COLO668 (cell line): ENCODE measurements around the gene METTL21C.

Experiments
- DNase-seq: peaks from one replicate; lab custom pipeline; 2025; ENCODE audit not compliant: unreplicated experiment; lab: John Stamatoyannopoulos, UW

METTL21C gene

GRCh38 chr13:102697929-102698648 lies 3.2 kb upstream of the METTL21C start:
- no peak for DNase-seq

DNA sequence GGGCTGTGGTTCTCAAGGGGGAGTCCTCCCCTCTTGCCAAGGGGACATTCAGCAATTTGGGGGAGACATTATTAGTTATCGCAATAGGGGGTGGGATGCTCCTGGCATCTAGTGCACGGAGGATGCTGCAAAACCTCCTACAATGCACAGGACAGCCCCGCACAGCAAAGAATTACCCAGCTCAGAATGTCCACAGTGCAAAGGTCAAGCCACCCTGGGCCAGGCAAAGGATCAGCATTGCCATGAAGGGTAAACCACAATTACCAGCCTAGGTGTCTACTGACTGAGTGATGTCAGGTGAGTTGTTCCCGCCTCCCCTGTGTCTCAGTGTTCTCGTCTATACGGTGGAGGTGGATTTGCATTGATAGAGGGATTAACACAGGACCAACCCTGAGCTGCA lies 2.4 kb upstream of the METTL21C start:
- no peak for DNase-seq

- no peak for DNase-seq
Measured at GRCh38 chr13:102696465-102696864, 1.6 kb upstream of the METTL21C start.

DNA sequence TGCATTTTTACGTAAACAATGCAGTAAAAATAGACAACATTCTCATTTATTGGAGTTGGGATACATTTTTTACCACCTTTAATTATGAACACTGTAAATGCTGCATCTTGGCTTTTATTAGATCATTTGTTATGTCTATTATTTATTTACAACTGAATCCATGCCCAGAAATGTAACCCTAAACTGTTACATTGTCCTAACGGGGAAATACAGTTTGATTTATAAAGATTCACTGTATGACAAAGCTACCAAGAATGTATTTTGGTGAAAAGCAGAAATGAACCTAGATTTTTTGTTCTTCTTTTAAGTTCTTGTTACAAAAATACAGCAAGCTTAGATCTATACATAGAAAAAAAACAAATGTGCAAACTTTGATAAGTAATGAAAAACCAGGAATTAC lies 1.1 kb downstream of the METTL21C start:
- DNase-seq, result no peak

DNA sequence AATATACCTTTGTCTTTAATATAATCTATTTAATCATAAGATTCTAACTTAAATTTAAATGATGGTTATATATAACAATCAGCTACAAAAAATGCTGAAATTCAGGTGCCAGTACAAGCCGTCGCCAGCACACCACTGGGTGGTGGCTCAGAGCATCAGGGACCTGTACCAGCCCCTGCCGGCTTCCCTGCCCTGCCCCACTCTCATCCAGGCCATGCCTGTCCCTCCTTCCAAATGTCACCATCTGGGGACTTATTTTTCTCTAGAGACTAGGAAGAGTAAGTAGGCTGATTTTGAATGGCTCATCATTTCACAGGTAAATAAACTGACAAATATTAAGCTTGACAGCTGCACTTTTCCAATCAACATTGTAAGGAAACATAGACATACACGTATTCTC lies 1.6 kb downstream of the METTL21C start:
- DNase-seq, result no peak

DNA sequence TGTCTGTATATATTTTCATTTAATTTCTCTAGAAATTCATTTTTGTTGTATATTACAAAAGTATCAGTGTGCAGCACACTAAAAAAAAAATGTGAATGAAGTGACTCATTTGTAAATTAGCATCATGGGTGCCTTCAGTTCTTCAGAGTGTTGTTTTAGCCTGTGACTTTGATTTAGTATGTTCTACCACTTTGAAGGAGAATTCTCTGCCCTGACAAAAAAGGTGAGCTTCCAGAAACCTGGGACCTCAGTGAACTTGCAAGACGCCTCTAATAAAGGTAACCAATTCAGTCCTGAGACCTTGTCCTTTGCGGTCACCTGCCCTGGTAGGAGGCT lies 2.4 kb downstream of the METTL21C start:
- no peak for DNase-seq

DNA sequence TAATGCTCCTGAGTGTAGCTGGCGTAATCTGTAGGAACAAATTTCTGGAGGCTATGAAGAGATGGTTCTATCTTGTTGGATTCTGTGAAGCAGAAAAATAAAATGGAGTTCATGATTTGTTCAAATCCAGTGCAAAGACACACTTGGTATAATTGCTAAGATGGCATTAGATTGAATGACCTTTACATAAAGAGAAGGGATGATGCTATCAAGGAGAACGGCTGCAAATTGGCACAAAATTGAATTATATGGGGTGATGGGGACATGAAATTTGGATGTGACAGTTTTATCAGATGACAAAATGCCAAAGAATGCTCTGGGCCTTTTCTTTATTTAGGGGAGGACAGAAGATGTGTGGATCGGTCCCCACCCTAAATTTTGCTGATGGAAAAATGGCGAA lies 4.0 kb downstream of the METTL21C start:
- no peak for DNase-seq

DNA sequence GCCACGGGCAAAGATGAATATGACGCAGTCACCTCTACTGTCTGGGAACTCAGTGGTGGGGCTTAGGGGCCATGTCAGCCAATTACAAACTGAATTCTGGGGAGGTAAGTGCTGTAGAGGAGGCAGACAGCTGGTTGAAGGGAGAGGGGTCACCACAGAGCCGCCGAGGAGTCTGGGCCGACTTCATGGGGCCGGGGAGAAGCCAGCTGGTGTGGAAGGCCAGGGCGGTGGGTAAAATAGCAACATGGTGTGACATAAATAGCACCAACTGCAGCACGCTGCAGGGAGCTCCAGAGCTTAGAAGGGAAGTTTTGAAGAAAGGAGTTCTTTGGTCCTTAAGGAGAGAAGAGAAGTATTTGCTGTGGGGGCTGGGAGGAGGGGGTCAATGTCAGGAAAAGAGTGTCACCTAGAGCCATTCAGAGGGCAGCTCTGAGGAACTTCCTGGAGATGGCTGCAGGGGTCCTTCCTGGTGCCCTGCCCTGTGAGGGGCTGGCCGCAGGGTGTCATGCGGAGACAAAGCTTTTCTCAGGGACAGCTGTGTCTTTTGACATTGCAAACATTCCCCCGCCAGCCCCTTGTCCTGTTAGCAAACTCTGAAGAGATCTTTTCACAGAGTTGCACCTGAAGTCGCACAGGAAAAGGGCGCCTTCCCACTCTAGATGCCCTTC lies 6.4 kb downstream of the METTL21C start:
- DNase-seq, result no peak

DNA sequence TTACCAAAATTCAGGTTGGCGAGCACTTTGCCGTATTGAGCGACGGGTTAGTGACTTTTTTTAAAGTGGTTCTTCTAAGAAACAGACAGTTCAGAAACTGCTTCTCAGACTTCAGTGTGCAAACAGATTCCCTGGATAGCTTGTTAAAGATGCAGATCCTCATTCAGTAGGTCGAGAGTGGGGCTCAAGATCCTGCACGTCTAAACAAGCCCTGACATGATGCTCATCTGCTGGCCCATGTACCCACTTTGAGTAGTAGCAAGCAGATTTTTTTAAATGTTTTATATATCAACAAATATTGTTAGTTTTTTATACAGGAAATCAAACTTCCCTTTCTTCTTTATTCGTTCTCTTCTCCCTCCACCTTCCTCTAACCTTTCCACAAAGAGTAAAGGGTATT lies 7.3 kb downstream of the METTL21C start:
- DNase-seq, result no peak

GRCh38 chr13:102686024-102686423 lies 8.8 kb downstream of the METTL21C start:
- DNase-seq, result no peak

DNA sequence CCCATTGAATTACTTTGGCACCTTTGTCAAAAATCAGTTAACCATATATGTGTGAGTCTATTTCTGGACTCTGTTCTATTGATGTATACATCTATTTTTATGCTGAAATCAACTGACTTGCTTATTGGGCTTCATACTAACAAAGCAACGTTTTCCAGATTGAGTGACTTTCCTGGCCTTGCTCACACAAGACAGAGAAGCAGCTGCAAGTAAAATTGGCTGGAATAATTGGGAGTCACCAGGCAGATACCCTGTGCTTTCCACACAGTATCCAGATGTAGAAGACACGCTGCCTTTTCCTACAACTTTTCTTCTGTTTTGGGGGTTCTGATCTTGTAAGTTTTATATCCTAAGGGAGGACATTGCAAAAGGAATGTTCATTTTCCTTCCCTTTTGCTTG lies 11.2 kb downstream of the METTL21C start:
- DNase-seq, result no peak

DNA sequence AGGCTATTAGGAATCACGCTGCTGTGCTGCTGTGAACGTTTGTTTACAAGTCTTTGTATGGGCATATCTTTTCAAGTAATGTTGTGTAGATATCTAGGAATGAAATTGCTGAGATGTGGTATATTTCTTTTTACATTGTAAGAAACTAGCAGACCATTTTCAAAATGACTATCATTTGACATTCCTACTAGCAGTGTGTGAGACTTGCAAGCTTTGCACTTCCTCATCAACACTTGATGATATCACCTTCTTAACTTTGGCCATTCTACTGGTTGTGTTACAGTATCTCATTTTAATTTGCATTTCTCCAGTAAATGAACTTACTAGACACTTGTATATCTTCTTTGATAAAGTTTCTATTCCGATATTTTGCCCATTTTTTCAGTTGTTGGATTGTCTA lies 12.1 kb downstream of the METTL21C start:
- DNase-seq, result no peak

GRCh38 chr13:102682211-102682610 lies 12.6 kb downstream of the METTL21C start:
- DNase-seq, result no peak

GRCh38 chr13:102680842-102681740 lies 13.8 kb downstream of the METTL21C start:
- no peak for DNase-seq

- no peak for DNase-seq
Measured at GRCh38 chr13:102680133-102680717, 14.6 kb downstream of the METTL21C start.

DNA sequence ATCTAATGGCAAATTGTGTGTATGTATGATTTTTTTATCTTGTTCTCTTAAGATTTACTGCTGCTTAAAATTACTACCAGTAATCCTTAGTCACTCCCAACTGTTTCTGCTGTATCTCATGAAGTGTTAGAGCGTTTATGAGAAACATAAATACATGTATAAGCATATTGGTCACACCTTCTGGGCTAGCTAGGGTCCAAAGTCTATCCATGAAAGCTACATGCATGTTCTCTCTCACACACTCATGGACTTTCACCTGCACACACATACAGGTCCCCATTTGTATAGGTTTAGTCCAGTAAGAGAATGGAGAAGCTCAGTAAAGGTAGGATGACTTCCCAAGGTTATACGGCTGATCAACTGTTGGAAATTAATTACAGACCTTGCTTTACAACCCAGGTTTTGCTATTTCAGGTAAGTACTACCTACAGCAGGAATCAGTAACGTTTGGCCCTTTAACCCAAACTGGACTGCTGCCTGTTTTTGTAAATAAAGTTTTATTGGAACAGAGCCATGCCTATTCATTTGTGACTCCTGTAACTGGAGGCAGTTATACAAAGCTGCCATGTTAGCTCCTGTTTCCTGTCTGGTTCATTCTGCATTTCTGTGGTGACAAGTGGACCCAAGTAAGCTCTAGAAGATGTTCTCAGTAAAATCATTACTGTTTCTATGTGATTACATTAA lies 15.3 kb downstream of the METTL21C start:
- DNase-seq, result no peak

DNA sequence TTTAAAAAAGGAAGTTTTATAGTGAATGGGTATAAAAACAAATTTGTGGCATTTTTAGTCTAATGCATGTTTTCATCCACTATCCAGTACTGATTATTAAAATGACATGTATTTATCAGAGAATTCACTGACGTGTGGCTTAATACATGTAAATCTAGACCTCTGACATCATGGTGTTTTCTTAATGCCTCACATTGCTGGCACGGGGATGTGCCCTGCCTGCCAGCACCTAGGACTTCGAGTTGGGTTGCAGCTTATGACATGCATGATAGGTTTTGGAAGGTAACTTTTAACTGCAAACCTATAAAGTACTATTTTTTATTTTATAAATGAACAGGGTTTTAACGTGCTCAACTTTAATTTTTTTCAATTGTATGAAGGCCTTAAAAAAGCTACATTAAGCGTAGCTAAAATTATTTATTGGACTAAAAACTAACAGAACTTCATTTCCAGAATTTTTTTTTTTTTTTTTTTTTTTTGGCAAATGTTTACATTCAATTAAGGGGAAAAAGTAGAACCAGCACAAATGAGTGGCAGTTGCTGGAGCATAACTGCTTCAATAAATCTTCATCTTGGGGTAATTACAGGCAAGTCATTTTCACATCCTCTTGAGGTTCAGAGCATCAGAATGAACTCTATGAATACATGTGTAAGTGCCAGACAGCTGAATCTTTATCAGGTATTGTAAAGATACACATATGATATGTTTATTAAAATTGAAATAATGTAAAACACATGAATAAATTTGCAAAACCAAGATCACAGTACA lies 16.3 kb downstream of the METTL21C start:
- no peak for DNase-seq

DNA sequence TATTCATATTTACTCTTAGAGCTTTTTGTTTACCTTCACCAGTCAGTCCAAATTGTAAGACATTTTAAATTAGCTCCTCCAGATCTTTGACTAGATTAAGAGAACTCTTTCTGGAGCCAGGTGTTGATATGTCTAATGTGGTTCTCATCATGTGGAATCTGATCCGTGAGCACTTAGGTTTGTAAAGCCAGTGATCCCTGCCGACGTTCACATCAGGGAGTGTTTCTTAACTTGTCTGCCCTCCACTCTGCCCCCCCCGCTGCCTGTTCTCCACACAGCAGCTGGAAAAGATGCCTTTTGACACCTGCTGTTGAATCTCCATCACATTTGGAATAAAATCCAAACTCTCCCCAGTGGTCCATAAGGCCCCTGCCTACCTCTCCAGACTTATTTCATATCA lies 17.7 kb downstream of the METTL21C start:
- DNase-seq, result no peak

GRCh38 chr13:102675115-102675514 lies 19.7 kb downstream of the METTL21C start:
- no peak for DNase-seq

DNA sequence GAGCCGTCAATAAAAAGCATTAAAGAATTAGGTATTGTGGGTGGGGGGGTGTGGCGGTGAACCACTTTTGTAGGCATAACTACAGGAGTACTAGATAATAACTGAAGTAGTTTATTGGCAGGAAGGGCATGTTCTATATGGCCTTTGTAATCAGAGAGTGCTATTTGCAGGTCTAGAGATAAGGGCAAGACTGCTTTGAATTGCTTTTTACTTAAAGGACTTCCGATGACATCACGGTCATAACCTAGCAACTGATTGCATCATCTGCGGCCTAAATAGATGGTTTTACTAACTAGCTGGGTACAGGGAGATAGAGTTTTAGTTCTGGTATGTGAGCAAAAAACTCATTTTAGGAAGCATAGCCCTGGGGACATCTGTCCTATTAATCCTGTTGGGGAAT lies 24.7 kb downstream of the METTL21C start:
- DNase-seq, result no peak
